GM19328 (cell line): ENCODE measurements around the gene SPOP.

Experiments used
- ATAC-seq: cut with Tn5 transposase; IDR thresholded peaks from one replicate; pipeline ENCODE4 v1.9.1; 2021; ENCODE audit warnings: mild to moderate bottlenecking, moderate library complexity; ENCODE audit not compliant: unreplicated experiment

The SPOP gene

GRCh38 chr17:49618028-49618611, 59.8 kb downstream of the SPOP start:
- ATAC-seq, result no peak

- ATAC-seq, result no peak
These were observed 61.2 kb downstream of the SPOP start for GRCh38 chr17:49616601-49617131.

- ATAC-seq, result no peak
These were observed 61.8 kb downstream of the SPOP start for GRCh38 chr17:49616086-49616485.

GRCh38 chr17:49613182-49613800, 64.6 kb downstream of the SPOP start:
- ATAC-seq, result no peak

GRCh38 chr17:49612726-49613125, 65.2 kb downstream of the SPOP start:
- no peak for ATAC-seq

DNA sequence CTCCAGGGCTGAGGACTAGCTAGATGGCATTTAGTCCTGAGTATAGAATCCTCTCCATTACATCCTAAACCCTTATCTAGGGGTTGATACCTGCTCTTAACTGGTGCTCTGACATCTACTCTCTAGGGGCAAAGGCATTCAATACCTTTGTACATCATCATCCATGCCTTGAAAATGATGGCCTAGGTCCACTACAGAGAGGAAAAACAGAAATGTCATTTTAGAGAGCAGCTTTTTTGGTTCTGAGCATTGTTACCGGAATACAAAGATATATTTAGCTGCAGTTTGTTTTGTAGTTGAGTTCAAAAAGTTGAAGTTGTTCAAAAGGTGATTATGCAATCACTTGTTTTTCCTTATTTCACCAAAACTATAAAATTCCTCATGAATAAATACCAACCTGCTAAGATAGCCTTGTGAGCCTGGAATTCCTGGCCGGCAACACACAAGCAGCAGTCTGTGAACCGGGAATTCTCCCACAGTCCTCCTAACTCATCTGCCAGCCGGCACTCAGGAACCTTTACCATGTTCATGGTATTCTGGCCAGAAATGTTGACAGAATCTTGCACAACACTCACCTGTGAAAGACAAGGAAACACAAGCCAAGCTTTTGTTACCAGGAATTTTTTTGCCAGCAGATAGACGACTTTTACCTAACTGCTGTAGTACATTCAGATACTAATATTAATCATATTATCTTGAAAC, 66.9 kb downstream of the SPOP start:
- ATAC-seq, result no peak

GRCh38 chr17:49604314-49604869, 73.5 kb downstream of the SPOP start:
- ATAC-seq, result no peak

DNA sequence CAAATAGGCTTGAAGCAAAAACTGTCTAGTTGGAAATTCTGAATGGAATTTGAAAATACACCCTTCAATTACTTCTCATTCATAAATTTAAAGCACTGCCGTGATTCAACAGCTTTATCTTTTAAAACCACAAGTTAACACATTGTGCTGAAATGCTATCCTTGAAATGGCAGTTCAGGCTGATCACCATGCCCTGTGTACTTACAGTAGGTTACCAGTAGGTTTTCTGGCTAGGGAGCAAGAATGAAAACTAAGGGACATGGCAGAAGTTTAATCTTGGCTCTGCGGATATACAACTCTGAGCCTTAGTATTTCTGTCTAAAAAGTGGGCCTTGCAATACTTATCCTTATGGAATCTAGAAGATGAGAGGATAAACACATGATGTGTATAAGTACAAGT, 74.2 kb downstream of the SPOP start:
- no peak for ATAC-seq

DNA sequence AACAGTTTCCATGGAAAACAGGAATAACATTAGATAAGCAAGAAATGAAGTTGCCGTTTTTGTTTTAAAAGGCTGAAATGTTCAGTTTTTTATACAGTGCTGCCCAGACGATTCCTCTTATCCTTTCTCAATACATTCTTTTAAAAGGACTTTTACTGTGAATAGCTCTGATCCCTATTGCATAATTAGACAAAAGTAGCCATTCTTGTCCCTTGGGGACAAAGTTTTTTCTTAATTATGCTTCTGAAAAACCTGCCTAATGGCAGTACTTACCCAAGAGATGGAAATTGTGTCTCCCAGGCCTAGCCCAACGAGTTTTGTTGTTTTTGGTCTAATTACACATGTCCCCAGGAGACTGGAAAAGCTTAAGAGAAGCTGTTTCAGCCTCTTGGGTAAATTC, 74.7 kb downstream of the SPOP start:
- ATAC-seq, result no peak

DNA sequence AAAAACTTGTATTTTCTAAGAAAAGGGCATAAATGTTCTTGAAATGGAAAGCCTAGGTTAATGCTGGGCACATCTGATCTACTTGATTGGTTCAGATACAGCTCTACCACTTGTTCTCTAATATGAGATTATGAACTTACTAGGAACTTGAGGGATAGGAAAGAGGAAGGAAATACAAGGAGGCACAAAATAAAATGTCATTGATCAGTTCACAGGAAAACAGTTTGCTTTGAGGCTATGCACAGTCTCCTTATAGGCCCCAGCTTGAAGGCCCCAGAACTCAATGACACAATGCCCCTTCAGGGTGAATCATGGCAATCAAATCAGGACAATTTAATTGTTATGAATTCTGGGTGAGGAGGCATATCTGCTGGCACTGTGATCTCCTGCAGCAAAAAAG, 75.1 kb downstream of the SPOP start:
- ATAC-seq, result no peak

GRCh38 chr17:49600949-49601348, 76.9 kb downstream of the SPOP start:
- ATAC-seq, result no peak

GRCh38 chr17:49598918-49599317, 79.0 kb downstream of the SPOP start:
- ATAC-seq, result no peak

DNA sequence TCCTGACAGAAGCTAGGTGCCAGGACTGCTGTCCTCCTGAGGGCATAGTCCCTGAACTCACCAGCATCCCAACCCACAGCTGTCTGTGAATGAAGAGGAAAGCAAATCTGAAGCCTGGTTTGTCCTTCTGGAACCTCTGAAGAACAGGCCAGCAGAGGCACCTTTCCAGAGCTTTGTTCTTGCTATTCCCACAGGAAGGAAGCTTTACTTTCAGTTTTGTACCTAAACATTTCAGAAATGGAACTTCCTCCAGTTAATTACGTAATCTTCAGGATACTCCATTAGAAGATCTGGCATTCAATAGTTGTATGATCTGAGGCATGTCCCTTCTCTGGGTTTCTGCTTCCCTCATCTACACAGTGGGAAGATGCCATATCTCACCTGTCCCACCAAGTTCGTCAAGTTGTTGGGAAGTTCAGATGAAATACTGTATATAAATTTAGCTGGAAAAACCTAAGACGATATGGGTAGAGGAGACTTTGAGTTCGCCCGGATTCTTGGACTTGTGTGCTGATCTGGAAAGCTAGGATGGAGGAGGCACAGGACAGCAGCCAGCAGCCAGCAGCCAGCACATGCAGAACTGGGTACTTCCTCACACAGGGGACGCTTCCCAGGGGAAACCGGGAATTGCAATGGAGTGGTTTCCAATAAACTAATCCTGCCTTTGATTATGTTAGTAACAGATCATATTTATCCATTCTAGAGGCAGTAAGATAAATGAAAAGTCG, 79.8 kb downstream of the SPOP start:
- ATAC-seq, result no peak

DNA sequence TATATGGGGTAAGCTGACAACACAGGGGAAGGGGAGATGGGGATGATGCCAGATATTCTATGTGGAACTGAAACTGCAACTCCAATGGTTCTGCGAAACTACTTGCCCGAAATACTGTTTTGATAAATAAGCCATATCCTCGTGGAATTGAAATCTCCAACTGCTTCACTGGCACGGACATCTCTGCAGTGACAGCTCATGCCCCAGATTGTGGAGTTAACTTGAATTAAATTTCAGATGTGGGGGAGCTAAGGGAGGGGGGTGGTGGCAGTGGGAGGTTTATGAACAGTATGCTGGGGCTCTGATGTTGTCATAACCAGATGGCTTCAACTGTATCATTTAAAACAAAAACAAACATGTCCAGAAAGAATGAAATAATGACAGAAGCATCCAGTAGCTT, 80.5 kb downstream of the SPOP start:
- ATAC-seq, result no peak

GRCh38 chr17:49596613-49597244, 81.2 kb downstream of the SPOP start:
- no peak for ATAC-seq

GRCh38 chr17:49595980-49596379, 81.9 kb downstream of the SPOP start:
- ATAC-seq, result no peak

- no peak for ATAC-seq
These were observed 82.6 kb downstream of the SPOP start for GRCh38 chr17:49595328-49595727.

GRCh38 chr17:49592263-49592662, 85.6 kb downstream of the SPOP start:
- no peak for ATAC-seq

DNA sequence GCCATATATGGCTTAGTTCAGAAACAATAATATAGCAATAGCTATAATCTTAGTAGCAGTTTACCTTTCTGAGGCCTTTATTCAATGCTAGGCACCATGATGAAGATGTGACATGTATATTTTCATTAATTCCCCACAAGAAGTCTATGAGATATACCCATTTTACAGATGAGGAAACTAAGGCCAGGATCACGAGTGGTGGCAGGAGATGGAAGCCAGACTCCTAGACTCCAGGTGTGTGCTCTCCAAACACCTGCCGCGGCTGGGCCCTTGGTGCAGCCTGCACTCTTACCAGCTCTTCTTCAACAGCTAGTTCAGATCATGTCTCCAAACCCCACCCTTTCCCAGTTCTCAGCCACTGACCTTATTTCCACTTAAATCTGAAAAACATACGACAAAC, 87.0 kb downstream of the SPOP start:
- no peak for ATAC-seq

DNA sequence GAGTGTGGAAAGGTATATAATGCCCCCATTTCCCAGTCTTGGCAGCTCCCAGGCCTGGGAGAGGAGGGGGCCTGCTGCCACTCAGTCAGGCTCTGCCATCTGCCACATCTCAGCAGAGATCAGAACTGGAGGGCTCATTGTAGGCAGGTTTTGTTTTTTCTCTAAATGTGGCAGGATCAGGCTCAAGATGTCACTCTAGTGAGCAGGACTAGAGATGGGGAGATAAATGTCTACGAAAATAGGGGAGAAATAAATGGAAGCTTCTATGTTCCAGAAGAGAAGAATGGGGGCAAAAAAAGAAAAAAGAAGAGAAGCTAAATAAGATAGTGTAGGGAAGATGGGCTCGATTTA, 88.3 kb downstream of the SPOP start:
- ATAC-seq, result no peak
